ENCODE data around the gene LHPP. TPM values are rescaled to one million over a fixed set of nuclear protein-coding genes. Genes with fewer than 3 reads are reported as not detected.
A peak's percentile ranks its signal among the peaks of the same experiment; 100 is the strongest.

Gene LHPP
- total RNA-seq, 2 experiments from 2014 or later = 17.7 TPM

GRCh38 chr10:124530215-124530665, 68.6 kb downstream of the LHPP start:
- peak; percentile 91 for DNase-seq
- no peaks in the 10 kb centered on the region for H3K36me3 Mint-ChIP-seq (ENCODE audit: low read depth)
- H3K27ac Mint-ChIP-seq = no peak overlapping the region
- intact Hi-C loops (cut with micrococcal nuclease) = loop anchor here (1.0 to 10.0 kb wide), 5 partner anchors 211 to 535 kb away; no protein-coding TSS in a partner anchor
- peaks cover 5% of the 10 kb centered on the region for H3K4me1 Mint-ChIP-seq (ENCODE audit: low read depth)
- no peak overlapping the region for H3K4me3 Mint-ChIP-seq
- no peaks in the 10 kb centered on the region for H3K9me3 Mint-ChIP-seq
- no peaks in the 10 kb centered on the region for H3K27me3 Mint-ChIP-seq (ENCODE audit: low read depth)
- CTCF ChIA-PET = interaction anchor here (0.5 to 2.9 kb wide), 18 partner anchors 9 to 1098 kb away, joined by 3 to 17 read pairs (median 4); no protein-coding TSS in a partner anchor

DNA sequence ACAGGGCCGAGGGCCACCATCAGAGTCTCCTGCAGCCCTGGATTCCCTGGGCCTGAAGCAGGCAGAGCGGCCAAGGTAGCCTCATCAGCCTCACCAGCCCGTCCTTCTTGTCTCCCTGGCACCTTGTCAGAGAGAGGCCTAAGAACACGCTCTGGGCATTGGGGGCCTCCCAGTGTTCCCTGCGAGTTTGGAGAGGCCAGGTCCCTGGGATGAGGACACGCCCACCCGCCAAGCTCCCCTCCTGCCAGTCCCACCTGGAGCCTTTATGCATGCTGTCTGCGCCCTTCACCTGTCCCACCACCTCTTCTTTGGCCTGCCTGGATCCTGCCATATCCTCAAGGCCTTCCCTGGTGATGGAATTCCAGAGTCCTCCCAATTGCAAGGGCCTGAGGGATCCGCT, 69.2 kb downstream of the LHPP start:
- Mint-ChIP-seq H3K27ac (no peak overlapping the region), H3K4me1 (ENCODE audit: low read depth) (peaks cover 5% of the 10 kb centered on the region), H3K4me3 (no peak overlapping the region), H3K27me3 (ENCODE audit: low read depth) (no peaks in the 10 kb centered on the region), H3K9me3 (no peaks in the 10 kb centered on the region), H3K36me3 (ENCODE audit: low read depth) (no peaks in the 10 kb centered on the region)
- no peak for DNase-seq
- intact Hi-C loops (cut with micrococcal nuclease) = loop anchor here (1.0 to 10.0 kb wide), 5 partner anchors 210 to 536 kb away; no protein-coding TSS in a partner anchor
- CTCF ChIA-PET = interaction anchor here (0.6 to 2.9 kb wide), 15 partner anchors 8 to 1098 kb away, joined by 3 to 17 read pairs (median 4); no protein-coding TSS in a partner anchor

DNA sequence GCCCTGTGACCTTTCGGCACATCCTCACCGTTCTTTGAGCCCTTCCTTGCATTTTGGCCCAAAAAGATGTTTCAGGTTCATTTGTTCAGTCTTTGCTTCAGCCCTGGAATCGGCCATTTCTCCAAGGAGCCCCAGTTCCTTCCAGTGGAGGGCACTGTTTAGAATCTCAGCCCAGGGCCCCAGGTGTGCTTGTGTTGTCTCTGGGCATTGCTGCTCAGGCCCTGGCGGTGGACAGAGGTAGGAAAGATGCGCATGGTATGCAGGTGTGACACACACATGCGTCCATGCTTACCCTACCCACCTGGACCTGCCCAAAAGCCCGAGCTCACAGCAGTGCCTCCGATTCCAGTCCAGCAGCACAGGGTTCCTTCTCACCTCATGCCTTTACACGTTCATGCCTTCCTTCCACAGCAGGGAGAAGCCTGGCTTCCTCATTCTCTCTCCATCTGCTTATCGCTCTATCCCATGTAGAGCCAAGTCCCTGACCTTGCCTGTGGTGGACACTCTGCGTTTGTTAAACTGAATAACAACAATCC, 70.6 kb downstream of the LHPP start:
- no peaks in the 10 kb centered on the region for H3K9me3 Mint-ChIP-seq
- intact Hi-C loops (cut with micrococcal nuclease) = loop anchor here (10.0 kb wide), 1 partner anchor 537 kb away; no protein-coding TSS in a partner anchor
- no peak for DNase-seq
- CTCF ChIA-PET = interaction anchor here (0.8 to 2.5 kb wide), 6 partner anchors 8 to 294 kb away, joined by 3 to 7 read pairs (median 4); no protein-coding TSS in a partner anchor
- H3K27me3 Mint-ChIP-seq (ENCODE audit: low read depth) = no peaks in the 10 kb centered on the region
- no peak overlapping the region for H3K4me3 Mint-ChIP-seq
- H3K36me3 Mint-ChIP-seq (ENCODE audit: low read depth) = no peaks in the 10 kb centered on the region
- peaks cover 5% of the 10 kb centered on the region for H3K4me1 Mint-ChIP-seq (ENCODE audit: low read depth)
- no peak overlapping the region for H3K27ac Mint-ChIP-seq

DNA sequence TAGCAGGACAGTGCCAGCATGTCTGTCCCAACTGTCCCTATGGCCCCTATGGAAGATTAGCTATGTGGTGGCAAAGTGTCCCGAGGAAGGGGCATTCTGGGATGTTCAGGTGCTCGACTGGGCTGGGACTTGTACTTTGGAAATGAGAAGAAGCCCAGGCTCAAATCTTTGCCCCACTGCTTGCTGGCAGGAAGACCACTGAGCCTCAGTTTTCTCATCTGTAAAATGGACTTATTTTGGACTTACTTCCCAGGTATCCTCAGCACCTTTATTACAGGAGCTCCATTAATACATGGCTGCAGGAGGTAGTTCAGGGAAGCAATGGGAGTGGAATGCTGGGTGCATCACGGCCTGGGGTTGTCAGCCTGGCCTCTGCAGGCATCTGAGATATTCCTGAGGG, 71.2 kb downstream of the LHPP start:
- no peaks in the 10 kb centered on the region for H3K27me3 Mint-ChIP-seq (ENCODE audit: low read depth)
- DNase-seq = no peak
- H3K4me3 Mint-ChIP-seq = no peak overlapping the region
- no peaks in the 10 kb centered on the region for H3K9me3 Mint-ChIP-seq
- CTCF ChIA-PET = interaction anchor here (0.8 to 2.5 kb wide), 6 partner anchors 9 to 294 kb away, joined by 3 to 7 read pairs (median 4); no protein-coding TSS in a partner anchor
- H3K36me3 Mint-ChIP-seq (ENCODE audit: low read depth) = no peaks in the 10 kb centered on the region
- intact Hi-C loops (cut with micrococcal nuclease) = loop anchor here (10.0 kb wide), 1 partner anchor 538 kb away; no protein-coding TSS in a partner anchor
- H3K4me1 Mint-ChIP-seq (ENCODE audit: low read depth) = peaks cover 5% of the 10 kb centered on the region
- no peak overlapping the region for H3K27ac Mint-ChIP-seq

- no peak for DNase-seq
- no peaks in the 10 kb centered on the region for H3K27me3 Mint-ChIP-seq (ENCODE audit: low read depth)
- no peaks in the 10 kb centered on the region for H3K9me3 Mint-ChIP-seq
- intact Hi-C loops (cut with micrococcal nuclease) = loop anchor here (10.0 kb wide), 1 partner anchor 538 kb away; no protein-coding TSS in a partner anchor
- no peaks in the 10 kb centered on the region for H3K36me3 Mint-ChIP-seq (ENCODE audit: low read depth)
- CTCF ChIA-PET = interaction anchor here (0.8 to 2.5 kb wide), 6 partner anchors 10 to 293 kb away, joined by 3 to 7 read pairs (median 4); no protein-coding TSS in a partner anchor
- no peak overlapping the region for H3K27ac Mint-ChIP-seq
- peaks cover 5% of the 10 kb centered on the region for H3K4me1 Mint-ChIP-seq (ENCODE audit: low read depth)
- H3K4me3 Mint-ChIP-seq = no peak overlapping the region
Measured at GRCh38 chr10:124533266-124533665, 71.6 kb downstream of the LHPP start.

GRCh38 chr10:124534231-124534798, 72.7 kb downstream of the LHPP start:
- no peak overlapping the region for H3K4me3 Mint-ChIP-seq
- H3K27me3 Mint-ChIP-seq (ENCODE audit: low read depth) = no peaks in the 10 kb centered on the region
- H3K36me3 Mint-ChIP-seq (ENCODE audit: low read depth) = no peaks in the 10 kb centered on the region
- peak; percentile 38 for DNase-seq
- peaks cover 5% of the 10 kb centered on the region for H3K4me1 Mint-ChIP-seq (ENCODE audit: low read depth)
- no peaks in the 10 kb centered on the region for H3K9me3 Mint-ChIP-seq
- intact Hi-C loops (cut with micrococcal nuclease) = loop anchor here (10.0 kb wide), 1 partner anchor 540 kb away; no protein-coding TSS in a partner anchor
- H3K27ac Mint-ChIP-seq = no peak overlapping the region
- CTCF ChIA-PET = interaction anchor here (0.9 to 2.5 kb wide), 7 partner anchors 9 to 321 kb away, joined by 3 to 19 read pairs (median 4); no protein-coding TSS in a partner anchor

DNA sequence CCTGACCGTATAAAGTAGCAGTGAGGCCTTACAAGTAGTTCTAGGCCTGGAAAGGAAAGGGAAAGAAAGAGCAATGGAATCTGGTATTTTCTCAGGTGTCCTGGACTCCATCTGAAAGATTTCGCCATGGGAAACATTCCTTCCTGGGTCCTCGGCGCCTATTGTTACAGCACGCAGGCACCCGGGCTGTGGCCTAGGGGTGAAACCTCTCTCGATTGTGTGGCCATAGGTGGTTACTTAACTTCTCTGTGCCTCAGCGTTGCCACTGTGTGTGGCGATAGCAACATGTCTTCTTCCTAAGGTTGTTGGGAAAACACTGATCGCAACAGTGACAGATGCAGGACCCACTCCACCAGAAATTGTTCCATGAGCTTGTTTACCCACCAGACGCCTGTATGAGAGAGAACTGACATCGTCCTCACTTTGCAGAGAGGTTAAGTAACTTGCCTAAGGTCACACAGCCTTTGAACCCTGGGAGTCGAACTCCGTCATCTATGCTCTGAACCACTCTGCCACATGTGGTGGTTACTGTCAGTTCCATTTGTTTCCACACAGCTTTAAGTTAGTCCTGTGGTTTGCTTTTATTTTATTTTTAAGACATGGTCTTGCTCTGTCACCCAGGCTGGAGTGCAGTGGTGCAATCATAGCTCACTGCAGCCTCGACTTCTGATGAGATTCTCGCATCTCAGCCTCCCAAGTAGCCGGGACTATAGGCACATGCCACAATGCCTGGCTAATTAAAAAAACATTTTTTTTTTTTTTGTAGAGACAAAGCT, 73.4 kb downstream of the LHPP start:
- no peaks in the 10 kb centered on the region for H3K36me3 Mint-ChIP-seq (ENCODE audit: low read depth)
- no peaks in the 10 kb centered on the region for H3K27me3 Mint-ChIP-seq (ENCODE audit: low read depth)
- CTCF ChIA-PET = interaction anchor here (0.6 to 2.5 kb wide), 6 partner anchors 9 to 320 kb away, joined by 3 to 19 read pairs (median 4); no protein-coding TSS in a partner anchor
- intact Hi-C loops (cut with micrococcal nuclease) = loop anchor here (10.0 kb wide), 1 partner anchor 540 kb away; no protein-coding TSS in a partner anchor
- peaks cover 7% of the 10 kb centered on the region for H3K4me1 Mint-ChIP-seq (ENCODE audit: low read depth)
- H3K27ac Mint-ChIP-seq = no peak overlapping the region
- H3K9me3 Mint-ChIP-seq = no peaks in the 10 kb centered on the region
- H3K4me3 Mint-ChIP-seq = no peak overlapping the region
- no peak for DNase-seq

DNA sequence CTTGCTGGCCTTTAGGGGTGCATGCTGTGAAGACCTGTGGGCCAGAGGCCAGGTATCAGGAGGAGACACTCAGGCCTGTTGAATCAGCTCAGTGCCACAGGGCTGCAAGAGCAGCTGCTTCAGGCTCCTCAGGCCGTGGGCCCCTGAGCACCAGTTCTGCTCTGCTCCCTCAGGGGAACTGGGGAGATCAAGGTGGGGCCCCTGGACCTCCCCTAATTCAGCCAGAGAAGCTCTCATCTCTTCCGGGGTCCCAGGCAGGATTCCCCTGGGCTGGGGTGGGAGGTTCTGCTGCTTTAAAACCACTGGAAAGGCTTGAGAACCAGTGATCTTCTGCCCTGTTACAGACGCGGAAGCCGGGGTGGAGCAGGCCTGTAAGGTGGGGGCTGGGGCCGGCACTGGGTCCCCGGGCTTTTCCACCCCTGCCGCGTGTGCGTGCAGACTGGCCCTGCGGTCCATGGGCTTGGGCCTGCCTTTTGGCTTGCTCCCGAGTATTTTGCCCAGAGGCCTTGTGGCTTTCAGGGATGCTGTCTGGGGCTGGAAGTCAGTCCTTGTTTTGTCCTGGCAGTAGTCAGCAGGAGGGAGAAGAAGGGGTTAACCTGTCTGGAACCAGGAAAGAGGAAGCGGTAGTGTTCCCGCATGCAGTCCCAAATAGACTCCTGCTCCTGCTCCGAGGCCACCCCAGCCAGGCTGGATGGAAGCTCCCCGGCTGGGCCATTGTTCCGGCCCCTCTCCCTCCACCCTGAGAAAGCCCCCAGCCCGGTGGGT, 74.3 kb downstream of the LHPP start:
- CTCF ChIA-PET = interaction anchor here (1.1 to 2.5 kb wide), 5 partner anchors 8 to 291 kb away, joined by 3 to 19 read pairs (median 3); no protein-coding TSS in a partner anchor
- no peaks in the 10 kb centered on the region for H3K27me3 Mint-ChIP-seq (ENCODE audit: low read depth)
- no peak for DNase-seq
- intact Hi-C loops (cut with micrococcal nuclease) = loop anchor here (10.0 kb wide), 1 partner anchor 541 kb away; no protein-coding TSS in a partner anchor
- H3K36me3 Mint-ChIP-seq (ENCODE audit: low read depth) = no peaks in the 10 kb centered on the region
- H3K4me1 Mint-ChIP-seq (ENCODE audit: low read depth) = peaks cover 8% of the 10 kb centered on the region
- H3K4me3 Mint-ChIP-seq = no peak overlapping the region
- H3K27ac Mint-ChIP-seq = no peak overlapping the region
- H3K9me3 Mint-ChIP-seq = no peaks in the 10 kb centered on the region

- Mint-ChIP-seq H3K4me3 (no peak overlapping the region), H3K36me3 (ENCODE audit: low read depth) (no peaks in the 10 kb centered on the region), H3K9me3 (no peaks in the 10 kb centered on the region), H3K27ac (no peak overlapping the region), H3K4me1 (ENCODE audit: low read depth) (peaks cover 8% of the 10 kb centered on the region), H3K27me3 (ENCODE audit: low read depth) (no peaks in the 10 kb centered on the region)
- intact Hi-C loops (cut with micrococcal nuclease) = loop anchor here (10.0 kb wide), 1 partner anchor 542 kb away; no protein-coding TSS in a partner anchor
- no peak for DNase-seq
- CTCF ChIA-PET = interaction anchor here (1.1 to 6.3 kb wide), 5 partner anchors 10 to 290 kb away, joined by 3 to 43 read pairs (median 3); no protein-coding TSS in a partner anchor
Measured at GRCh38 chr10:124536496-124537050, 75.0 kb downstream of the LHPP start.

DNA sequence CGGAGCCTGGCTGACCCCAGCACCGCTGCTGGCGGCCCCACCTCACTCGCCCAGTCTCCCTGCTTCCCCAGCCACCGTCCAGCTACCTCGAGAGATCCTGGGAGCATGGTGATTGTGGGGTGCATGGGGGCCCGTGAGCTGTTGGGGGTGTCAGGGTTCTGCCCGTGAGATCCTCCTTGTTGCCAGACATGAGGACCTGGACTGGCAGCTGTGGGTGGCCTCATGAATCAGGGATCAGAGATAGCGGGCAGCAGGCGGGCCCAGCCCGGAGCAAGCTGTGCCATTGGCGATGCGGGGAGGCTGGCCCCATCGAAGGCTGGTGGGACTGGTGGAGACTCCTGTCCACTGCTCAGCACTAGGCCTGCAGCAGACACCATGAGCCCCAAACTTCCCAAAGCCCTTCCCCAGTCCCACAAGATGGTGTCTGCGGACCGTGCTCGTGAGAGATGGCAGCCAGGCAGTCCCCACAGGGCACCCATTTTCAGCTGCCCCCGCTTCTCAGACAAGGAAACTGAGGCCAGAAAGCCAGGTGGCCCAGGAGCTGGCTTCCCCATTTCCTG, 75.6 kb downstream of the LHPP start:
- Mint-ChIP-seq H3K4me3 (no peak overlapping the region), H3K9me3 (no peaks in the 10 kb centered on the region), H3K27me3 (ENCODE audit: low read depth) (no peaks in the 10 kb centered on the region), H3K4me1 (ENCODE audit: low read depth) (peaks cover 8% of the 10 kb centered on the region), H3K36me3 (ENCODE audit: low read depth) (no peaks in the 10 kb centered on the region), H3K27ac (no peak overlapping the region)
- CTCF ChIA-PET = interaction anchor here (1.1 to 6.3 kb wide), 5 partner anchors 10 to 290 kb away, joined by 3 to 43 read pairs (median 3); no protein-coding TSS in a partner anchor
- intact Hi-C loops (cut with micrococcal nuclease) = loop anchor here (10.0 kb wide), 1 partner anchor 542 kb away; no protein-coding TSS in a partner anchor
- DNase-seq = no peak
